Forelimb muscle (tissue), 1 donor: ENCODE data around the gene ABLIM1. TPM values are rescaled to one million over a fixed set of nuclear protein-coding genes. Genes with fewer than 3 reads are reported as not detected.

ENCODE experiments used
- DNase-seq: peaks from one replicate; pipeline ENCODE4 v3.0.0-alpha.2; 2013; ENCODE audit warnings: low read depth
- polyA plus RNA-seq: library from polyadenylated mRNA; unstranded; fragments of 120-200 nt; gene quantifications from one replicate; pipeline ENCODE4 v1.2.1, GENCODE V29; 2013; ENCODE audit not compliant: insufficient read length

The ABLIM1 gene
- polyA plus RNA-seq, 1 donor = 44.3 TPM

DNA sequence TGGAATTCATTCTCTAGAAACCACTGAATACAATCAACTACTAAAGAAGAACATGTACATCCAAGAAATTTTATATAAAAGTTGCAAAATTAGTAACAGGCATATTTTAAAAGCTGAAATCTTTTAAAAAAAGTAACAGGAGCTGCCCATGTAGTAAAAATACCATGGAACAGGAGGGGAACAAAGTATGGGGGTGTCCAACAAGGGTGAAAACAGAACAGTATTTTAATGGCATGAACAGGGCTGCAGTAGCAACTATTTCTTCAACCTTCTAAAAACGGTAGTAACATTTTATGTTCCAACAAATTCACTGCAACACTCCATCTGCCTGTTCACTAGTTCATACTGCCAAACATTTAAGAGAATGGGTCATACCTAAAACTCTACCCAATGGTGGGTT, 77.0 kb downstream of the ABLIM1 start:
- no peak for DNase-seq

DNA sequence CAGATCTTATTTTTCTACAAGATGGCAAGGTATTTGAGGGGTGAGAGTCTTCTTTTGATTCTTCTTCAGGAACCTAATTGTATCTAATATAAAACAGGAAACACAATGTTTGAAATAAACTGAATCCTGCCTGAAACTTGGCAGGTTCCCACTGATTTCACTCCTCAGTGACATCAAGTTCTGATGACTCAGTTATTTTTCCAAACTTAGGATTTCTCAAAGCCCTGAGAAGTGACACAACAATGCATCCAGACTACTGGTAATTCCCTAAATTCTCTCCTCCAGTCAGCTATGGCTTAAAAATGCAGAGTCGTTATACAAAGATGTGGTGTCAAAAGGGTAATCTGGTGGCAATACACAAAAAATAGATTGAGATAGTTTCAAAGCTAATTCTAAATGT, 80.9 kb downstream of the ABLIM1 start:
- peak; percentile 5 for DNase-seq

DNA sequence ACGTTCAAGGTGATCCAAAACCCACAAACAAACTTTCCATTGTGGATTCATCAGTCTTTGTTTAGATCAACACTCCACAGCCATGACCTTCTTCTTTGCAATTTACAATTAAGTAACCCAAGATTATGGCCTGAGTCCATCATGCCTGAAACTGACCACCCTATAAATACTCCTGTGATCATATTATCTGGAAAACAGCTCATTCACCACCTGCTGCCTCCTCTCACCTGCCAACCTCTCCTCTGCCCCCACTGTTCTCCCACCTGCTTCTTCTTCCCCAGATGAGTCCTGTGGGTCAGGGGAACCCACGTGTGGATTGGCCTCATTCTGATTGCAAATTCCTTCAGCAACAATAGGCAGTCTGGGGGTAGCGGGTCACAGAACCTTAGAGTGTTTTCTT, 81.4 kb downstream of the ABLIM1 start:
- no peak for DNase-seq

DNA sequence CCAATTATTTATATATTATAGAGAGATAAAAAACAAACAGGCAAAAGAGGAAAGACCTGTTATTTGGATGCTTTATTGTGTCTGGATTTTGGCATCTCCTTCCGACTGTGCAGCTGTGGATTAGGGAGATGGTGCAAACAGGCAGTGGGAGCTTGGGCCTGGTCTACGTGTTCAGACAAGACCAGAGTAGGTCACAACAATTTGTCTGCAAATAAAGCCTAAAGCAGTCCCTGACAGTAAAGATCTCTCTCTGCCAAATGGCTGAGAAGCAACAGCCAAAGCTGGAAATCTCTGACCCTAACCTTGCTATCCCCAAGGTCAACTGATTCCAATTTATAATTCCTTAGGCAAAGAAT, 82.0 kb downstream of the ABLIM1 start:
- no peak for DNase-seq

DNA sequence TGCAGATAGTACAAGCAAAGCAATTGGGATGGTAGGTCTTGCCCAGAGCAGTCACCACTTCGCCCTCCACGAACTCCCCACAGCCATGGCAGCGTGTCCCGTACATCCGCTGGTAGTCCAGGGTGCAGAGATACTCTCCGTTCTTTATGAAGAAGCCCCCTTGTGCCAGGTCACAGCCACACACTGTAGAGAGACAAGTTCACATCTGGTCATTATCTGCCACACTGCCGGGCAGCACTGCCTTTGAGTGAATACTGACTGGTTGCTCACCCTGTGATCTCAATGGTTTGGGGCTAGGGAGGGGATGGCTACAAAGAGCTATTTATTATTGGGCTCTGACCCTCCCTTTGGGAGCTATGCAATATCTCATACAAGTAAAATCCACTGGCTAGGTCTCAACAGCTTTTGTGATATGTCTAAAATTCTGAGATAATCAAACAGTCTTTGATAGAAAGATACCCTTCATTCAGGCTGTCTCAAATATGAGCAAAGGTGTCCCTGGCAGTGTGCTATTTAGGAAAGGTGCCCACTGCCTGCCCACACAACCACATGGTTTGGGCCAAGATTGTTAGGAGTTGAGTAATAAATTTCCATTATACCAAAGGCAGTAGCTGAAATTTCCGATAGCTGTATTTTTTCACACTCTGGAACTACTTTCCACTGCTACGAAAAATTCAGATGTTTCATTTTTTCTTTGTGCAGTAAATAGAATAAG, 82.5 kb downstream of the ABLIM1 start:
- no peak for DNase-seq

DNA sequence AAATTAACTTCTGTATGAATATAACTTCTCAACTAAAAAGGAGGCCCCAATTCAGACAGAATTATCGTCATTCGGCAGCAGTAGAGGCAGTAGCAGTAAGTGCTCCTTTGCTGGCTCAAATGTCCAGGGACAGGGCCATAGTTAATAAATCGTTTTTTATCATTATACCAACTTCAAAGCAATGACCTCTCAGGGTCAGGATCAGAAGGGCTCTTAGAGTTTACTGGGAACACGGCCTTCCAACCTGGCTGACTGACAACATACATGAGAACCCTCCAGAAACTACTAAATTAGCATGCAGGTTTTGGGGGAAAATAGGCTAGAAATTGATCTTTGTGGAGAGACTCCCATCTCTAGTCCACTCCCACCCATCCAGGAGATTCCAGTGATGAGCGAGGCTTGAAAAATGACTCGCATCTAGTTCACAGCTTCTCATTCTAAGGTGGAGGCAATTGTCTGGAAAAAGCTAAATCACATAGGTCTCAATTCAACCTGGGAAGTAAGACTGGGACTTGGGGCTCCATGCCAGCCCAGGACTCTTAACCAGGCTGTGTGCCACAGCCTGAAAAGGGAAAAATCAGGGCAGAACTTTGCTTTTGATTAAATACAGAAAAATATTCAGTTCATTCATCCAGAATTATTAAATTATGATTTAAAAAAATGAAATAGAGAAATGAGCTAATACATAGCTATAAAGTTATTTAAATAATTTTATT, 84.6 kb downstream of the ABLIM1 start:
- no peak for DNase-seq

DNA sequence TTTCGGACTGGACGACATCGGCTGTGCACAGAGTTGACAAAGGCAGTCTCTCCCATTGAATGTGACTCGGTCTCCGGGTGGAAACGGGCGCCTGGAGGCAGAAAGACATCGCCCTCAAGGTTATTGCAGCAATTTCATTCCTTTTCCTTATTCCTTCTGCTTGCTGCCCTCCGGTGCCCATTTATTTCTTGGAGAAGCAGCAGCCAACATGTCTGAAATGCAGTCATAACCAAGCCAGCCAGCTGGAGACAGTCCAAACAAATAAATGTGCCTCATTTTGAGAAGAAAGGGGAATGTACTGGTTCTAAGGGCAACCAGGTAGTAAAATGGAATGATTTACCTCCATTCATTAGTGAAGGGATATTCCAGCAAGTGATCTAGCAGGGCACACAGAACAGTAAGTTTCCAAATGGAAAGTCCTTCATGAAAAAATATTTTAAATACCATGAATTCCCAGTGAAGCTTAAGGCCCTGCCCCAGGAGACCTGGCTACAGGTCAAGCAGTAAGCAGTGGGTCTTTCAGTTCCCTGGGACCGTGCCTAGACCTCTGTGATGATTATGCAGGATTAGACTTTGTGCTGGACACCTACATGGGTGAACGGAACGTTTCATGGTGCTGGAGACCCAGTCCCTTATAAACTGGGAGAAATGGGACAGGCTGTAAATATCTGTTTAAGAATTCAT, 86.6 kb downstream of the ABLIM1 start:
- no peak for DNase-seq

DNA sequence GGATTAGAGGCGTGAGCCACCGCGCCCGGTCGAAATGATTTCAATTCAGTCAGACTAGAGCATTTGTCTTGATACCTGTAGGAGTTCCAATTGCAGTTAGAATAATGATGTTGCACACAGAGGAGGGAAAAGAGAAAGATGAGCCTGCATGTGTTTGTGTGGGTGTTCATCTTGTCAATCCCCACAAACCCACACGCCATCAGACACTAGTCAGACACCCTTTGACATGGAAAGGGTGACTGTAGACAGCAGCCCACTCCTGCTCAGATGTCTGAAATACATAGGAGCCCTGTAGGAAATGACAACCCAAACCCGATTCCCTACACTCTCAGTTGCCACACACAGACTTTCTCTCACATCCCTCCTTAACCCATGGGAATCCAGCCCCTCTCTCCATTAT, 92.0 kb downstream of the ABLIM1 start:
- DNase-seq = no peak

DNA sequence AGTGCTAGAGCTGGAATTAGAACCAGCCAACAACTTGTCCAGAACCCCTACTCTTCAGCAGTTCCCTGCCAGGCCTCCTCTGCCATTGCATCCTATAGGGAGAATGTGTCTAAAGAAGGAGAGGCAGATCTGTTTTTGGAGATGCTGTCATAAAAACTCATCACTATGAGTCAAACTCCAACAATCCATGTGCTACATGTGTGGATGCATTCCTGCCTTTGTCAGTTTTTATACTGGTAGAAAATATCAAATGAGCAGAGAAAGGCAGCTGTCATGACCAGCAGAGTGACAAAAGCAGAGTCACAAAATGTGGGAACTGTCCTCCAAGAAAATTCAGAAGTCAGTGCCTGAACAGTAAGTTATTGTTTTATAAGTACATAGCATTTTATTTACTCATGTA, 93.0 kb downstream of the ABLIM1 start:
- DNase-seq = no peak

DNA sequence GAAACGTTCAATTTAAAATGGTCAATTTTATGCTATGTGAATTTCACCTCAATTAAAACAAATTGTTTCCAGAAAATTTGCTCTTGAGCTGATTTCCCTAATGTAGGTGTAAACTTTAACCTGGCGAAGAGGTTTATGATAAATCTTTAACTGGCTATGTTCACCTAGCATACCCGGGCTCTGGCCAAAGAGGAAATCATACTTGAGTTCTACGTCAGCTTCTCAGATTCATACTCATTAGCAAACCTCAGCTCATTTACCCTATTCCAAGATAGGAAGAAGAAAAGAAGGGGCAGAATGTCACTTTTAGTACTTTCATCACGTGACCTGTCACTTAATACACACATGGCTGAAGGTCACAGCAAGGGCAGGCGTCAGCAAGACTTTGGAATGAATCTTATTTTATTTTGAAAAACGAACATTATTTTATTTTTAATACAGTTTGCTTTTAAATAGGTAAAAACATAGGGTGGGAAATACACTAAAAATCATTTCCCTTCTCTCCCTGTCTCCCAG, 97.0 kb downstream of the ABLIM1 start:
- DNase-seq = no peak

DNA sequence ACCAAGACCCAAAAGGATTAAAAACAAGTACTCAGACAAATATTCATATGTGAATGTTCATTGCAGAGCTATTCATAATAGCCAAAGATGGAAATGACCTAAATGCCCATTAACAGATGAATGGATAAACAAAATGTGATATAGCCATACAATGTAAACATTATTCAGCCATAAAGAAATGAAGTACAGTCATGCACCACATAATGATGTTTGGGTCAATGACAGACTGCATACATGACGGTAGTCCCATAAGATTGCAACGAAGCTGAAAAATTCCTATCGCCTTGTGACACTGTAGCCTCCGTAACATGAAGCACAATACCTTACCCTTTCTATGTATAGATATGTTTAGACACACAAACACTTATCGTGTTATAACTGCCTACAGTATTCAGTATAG, 97.9 kb downstream of the ABLIM1 start:
- no peak for DNase-seq

DNA sequence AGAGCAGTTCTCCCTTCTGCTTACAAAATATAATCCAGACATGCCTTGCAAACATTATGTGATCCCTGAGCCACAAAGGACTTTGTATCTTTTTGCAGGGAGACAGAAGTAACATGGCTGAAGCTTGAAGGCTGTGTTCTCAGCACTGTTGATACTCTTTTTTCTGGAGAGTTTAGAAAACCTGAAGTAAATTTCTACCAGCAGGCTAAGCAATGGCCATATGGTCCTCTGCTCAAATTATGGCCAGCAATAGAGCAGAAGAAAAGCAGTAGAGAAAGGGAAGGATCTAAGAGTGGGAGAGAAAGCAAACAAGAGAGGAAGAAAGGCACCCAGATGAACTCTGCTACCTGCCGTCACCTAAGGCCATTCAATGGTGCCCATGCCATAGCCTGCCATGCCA, 98.4 kb downstream of the ABLIM1 start:
- DNase-seq = no peak

DNA sequence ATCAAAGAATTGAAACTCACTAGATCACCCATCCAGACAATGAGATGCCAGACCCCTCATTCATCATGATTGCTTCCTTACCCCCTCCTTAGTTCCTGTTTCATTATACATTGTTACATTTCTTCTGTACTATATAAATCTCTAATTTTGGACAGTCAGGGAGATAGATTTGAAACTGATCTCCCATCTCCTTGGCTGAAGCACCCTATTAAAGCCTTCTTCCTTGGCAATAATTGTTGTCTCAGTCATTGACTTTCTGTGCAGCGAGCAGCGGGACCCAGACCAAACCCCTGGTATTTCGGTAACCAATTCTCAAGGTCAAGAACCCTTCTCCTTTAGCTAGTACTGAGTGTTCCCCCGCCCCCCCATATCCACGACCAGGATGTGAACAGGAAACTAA, 100.2 kb downstream of the ABLIM1 start:
- DNase-seq = no peak

DNA sequence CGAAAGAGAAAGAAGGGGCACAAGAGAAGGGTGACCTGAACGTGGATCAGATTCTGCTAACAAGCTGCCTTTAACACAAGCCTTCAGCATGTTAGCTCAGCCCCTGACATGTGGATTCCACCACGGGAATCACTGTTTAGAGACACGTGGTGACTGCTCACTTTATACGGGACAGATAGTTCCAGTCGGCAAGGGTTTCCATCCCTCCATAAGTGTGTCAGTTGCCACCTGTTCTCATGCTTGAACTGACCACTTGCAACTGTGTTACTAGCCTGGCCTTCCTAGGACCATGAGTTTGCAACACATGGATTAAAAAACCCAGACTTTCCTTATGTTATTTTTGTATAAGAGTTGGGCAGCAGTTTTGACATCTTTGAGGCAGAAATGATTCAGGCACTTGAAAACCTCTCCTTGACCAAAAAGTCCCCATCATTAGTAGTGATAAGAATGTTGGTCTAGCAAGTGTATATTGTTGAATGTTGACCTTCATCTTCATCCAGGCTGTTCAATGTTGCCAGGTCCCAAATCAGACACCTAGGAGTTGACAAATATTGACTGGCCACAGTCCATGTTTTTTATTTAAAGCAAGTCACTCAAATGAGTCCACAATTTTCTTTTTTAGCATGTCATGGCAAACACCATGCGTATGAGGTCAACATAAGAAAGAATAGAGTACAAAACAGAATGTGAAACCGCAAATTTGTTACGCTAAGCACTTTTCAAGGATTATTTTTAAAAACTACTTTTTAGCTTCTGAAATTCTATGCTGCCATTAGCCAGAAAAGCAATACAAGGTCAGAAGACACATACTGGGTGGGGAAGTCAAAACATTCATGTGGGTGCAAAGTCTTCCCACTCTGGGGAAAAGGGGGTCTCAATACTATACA, 101.6 kb downstream of the ABLIM1 start:
- DNase-seq = no peak

DNA sequence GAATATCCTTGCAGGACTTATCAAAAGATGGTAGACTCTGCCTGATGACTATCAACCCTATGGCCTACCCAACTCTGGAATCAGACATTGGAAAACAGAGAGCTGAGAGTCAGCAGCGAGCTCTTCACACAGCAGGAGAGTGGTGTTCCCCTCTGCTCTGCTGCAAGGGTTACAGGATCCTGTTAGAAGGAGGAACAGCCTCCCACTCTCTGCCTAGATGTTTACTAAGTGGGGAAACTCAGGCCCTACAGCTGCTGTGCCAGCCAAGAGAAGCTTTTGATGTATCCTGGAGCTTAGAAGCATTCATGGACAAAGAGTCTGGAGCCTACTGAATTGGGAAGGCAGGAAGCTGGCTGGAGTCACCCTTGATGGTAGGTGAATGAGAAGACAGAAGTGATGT, 104.6 kb downstream of the ABLIM1 start:
- no peak for DNase-seq

DNA sequence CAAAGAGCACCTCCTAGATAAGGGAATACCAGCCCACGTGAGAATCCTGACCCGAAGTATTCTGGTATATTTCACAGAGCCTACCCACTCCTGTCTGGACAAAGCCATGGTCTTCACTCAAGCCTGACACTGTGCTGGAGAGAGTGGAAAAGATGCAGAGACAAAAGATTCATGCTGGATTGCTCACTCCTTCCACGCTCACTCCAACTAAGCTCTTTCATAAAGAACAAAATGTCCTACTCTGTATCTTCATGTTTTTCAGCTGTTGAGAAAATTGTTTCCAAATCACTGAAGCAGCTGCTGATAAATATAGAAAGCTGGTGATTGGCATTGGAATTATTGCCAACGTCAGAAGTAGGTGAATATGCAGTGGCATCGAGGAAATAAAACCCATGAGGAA, 106.0 kb downstream of the ABLIM1 start:
- DNase-seq = no peak

DNA sequence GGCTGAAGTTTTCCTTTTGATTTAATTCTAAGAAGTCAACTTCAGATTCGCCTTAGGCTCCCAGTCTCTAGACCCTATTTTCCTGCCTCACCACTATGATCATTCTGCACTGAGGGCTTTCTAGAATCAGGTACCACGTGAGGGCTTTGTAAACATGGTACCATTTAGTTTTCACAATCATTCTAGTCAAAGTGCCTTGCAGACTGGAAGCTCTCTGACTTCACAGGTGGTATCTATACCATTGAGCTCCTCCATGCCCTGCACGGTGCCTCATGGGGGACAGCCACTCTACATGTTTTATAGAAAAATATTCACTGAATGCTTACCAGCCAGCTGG, 106.5 kb downstream of the ABLIM1 start:
- DNase-seq = no peak

DNA sequence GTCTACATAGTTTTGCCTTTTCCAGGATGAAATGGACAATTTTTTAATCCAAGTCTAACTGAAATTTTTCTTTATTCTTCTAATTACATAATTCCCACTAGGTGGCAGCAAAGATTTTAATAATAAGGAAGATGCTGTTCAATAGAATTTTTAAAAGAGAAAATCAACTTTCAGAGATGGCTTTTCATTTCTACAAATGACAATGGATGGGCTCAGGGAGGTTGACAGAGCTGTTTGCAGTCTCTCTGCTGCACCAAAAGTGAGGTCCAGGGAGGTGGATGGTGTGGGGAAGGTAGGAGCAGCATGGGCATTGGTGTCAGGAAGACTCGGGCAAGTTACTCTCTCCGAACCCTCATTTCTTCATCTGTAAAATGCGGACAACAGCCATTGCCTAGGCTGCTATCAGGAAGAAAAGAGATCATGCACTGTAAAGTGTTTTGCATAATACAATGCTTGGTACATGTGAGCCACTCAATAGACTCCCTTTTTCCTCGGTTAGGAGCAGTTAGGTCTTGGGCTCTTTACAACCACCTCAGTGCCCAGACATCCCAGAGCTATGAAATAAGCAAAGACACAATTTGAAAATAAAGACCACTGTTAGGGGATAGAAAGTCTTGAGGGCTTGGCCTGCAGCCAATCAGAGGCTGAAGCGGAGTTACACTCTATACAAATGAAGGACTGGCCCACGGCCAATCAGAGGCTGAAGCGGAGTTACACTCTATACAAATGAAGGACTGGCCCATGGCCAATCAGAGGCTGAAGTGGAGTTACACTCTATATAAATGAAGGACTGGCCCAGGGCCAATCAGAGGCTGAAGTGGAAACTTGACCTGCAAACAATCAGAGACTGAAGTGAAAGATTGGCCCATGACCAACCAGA, 107.1 kb downstream of the ABLIM1 start:
- DNase-seq = no peak

DNA sequence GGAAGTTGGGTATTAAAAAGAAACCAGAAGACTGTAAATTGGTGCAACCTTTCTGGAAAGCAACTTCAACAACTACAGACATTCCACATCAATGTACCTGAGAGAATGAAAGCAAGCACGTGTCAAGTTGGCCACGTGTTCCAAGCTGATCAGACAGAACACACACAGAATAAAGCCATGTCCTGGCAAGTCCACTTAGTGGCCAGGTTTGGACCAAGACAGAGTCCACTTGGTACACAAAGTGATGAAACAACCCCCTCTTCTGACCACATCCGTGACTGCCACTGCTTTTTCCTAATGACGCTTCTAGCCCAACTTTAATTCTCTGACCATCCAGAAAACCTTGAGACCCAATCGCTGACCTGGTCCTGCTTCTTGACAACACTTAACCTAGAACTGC, 109.4 kb downstream of the ABLIM1 start:
- DNase-seq = no peak

DNA sequence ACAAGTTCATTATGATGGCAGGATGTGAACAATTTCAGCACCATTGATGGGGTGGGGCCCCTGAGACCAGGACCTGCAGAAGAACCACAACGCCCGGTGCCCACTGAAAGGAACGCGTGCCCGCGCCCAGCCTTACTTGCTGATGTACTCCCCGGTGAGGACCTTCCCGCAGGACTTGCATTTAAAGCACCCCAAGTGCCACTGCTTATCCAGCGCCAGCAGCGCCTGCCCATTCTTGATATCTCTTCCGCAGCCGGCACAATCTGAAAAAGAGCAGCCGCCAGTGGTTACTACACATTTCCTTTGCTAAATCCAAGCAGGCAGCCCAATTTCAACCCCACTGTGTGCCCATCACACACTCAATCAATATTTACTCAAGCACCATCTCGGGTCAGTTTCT, 110.6 kb downstream of the ABLIM1 start:
- DNase-seq = no peak

DNA sequence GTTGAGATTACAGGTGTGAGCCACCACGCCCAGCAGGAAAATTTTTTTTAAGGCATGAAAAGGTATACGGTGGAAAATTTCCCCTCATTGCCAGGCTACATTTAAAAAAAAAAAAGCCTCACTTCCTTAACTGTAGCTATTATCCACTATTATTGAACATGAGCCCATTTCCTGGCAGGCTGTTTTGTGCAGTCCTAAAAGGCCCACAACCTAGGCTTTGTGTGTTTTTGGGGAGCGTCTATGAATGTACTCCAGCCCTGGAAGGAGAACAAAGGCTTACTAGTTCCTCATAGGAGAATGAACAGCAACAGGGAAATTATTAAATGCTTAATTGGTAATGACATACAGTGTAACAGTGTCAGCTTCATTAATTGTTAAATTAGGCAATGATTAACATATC, 111.0 kb downstream of the ABLIM1 start:
- no peak for DNase-seq
